Activated CD4-positive, CD25-positive, alpha-beta regulatory T cell treated with anti-CD3 and anti-CD28 coated beads, Interleukin-2, amount 50 U/mL, for 16 hours (primary cell): ENCODE data around the gene GPR55.
A peak's percentile ranks its signal among the peaks of the same experiment; 100 is the strongest.

Experiments
- DNase-seq: peaks from one replicate; pipeline ENCODE4 v3.0.0-alpha.2; 2020; ENCODE audit warnings: low read depth, low spot score

Gene GPR55

DNA sequence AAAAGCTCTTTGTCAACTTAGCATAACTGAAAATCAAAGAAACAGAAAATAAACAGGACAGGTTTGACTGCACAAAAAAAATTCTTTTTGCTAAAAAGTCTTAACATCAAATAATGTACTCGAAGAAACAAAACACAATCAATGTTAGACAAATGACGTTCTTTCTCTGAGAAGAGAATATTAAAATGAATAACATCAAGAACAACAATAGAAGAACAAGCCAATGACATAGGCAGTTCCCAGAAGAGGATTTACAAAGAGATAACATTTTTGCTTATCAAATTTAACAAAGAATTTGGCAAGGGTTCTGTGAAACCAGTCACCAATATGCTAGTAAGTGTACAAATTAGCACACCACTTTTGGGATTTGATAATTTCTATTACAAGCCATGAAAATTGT, 5.8 kb downstream of the GPR55 start:
- no peak for DNase-seq

DNA sequence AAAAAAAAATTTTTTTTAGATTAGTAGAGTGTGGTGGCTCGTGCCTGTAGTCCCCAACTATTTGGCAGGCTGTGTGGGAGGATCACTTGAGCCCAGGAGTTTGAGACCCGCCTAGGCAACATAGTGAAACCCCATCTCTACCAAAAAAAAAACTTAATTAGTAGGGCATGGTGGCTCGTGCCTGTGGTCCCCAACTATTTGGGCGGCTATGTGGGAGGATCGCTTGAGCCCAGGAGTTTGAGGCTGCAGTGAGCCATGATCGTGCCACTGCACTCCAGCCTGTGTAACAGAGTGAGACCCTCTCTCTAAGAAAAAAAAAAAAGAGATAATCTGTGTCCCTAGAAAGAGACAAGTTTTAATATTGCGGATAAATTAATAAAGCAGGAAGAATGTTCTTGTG, 8.8 kb downstream of the GPR55 start:
- no peak for DNase-seq

DNA sequence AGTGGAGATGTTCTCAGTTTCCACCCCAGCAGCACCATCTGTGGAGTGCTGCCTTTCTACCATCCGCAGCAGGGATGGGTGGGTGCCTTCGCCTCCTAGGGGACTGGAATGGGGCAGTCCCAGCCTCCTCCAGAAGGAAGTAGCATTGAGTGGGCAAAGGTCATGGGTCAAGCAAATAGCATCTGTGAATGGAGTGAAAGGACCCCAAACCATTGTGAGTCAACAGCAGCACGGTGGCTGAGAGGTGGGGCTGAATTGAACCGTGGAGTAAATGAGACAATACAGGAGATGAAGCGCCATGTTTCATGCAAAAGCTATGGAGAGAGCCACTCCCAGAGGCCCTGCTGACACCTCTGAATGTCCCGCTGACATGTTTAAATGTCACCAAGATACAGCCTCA, 9.7 kb downstream of the GPR55 start:
- no peak for DNase-seq

DNA sequence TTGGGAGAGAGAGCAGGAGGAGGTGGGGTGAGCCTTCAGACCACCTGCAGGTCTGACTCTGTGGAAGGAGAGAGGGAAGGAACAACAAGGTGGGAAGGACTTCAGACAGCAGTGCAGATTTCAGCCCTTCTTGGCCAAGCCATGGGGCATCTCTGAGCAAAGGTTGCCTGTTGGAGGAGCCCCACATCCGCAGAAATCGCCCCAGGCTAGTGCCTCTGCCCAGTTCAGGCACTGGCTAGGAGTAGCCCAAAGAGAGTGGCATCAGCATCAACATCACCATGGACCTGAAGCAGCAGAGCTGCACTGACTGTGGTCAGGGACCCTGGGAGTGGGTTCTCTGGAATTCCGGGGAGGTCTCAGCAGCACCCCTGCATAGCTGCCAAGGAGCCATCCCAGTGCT, 10.2 kb downstream of the GPR55 start:
- DNase-seq, result no peak

DNA sequence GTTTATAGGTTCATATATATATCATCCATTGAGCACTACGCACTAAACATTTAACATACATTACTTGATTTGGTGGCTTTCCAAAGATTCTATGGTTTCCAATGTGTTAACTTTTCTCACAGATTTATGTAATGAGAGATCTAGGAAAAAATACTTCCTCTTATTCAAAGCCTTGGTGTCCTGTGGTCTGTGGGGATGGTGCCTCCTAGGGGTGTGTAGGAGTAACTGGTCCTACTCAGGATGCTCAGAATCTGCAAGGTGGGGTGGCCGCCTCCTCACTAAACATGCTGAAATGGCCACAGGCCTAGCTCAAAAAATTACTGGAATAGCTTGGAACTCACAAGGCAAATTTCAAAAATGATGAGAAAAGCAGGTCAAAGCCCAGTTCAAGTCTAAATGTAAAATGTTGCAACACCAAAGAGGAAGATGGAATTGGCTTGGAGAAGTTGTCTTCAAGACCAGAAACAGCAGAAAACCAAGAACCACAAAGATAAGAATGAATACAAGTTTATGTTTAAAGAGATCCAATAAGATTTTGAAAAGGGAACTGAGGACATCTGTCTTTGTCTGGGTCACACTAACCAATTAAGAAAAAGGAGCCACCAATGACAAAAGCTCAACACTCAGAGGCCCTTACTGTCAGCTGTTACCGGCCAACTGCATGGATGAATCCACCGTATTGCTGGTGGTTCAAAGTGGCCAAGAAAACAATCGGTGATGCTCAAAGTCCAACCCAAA, 11.5 kb downstream of the GPR55 start:
- no peak for DNase-seq

DNA sequence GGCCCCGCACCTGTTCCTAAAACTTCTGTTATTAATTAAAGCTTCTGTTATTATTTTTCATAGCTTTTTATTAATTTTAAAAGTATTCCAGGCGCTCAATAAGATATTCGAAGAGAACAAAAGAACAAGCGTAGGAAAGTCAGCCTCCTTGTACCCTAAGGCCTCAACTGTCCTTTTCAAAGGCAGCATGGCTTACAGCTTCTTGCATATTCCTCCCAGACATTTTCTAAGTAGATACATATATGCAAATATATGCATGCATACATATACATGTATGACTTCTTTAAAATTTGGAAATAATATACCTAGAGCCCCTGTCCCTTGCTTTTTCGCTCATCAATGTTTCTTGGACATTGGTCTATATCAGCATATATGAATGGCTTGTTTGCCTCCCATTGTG, 12.3 kb downstream of the GPR55 start:
- no peak for DNase-seq

DNA sequence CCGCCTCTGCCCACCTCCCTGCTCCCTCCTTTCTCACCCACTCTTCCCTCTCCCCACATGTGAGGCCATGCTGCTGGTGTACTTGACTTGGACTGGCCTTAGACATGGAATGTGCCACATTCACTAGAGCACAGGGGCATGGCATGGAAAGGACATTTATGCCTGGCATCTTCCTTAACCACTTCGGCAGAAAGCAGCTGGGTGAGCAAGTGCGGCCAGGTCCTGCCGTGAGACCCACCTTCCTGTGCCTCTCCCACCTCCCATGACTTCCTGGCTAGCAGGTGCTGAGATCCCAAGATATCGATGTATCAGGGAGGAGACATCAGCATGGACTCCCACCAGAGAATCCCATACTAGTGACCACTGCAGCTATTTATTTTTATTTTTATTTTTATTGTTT, 13.0 kb downstream of the GPR55 start:
- no peak for DNase-seq

DNA sequence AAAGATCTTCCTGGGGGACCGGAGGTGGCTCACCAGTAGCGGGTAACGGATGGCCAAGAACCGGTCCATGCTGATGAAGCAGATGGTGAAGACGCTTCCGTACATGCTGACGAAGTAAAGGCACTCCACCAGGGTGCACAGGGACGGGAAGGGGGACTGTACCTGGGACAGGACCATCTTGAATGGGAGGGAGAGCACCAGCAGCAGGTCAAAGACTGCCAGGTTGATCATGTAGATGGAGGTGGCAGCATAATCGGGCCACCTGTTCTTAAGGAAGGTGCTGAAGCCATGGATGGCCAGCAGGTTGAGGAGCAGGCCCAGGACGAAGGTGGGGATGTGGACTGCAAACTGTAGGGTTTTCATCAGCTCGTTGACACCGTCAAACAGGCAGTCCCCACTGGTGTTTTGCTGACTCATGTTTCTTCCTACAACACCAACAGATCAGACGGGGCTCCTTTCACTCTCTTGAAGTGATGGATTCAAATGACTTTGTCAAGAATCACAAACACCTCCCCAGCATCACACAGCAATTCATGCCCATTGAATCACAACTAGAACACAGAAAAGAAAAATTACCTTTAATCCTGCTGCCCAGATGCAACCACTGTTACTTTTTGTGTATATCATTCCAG, 14.4 kb downstream of the GPR55 start:
- DNase-seq, result no peak

DNA sequence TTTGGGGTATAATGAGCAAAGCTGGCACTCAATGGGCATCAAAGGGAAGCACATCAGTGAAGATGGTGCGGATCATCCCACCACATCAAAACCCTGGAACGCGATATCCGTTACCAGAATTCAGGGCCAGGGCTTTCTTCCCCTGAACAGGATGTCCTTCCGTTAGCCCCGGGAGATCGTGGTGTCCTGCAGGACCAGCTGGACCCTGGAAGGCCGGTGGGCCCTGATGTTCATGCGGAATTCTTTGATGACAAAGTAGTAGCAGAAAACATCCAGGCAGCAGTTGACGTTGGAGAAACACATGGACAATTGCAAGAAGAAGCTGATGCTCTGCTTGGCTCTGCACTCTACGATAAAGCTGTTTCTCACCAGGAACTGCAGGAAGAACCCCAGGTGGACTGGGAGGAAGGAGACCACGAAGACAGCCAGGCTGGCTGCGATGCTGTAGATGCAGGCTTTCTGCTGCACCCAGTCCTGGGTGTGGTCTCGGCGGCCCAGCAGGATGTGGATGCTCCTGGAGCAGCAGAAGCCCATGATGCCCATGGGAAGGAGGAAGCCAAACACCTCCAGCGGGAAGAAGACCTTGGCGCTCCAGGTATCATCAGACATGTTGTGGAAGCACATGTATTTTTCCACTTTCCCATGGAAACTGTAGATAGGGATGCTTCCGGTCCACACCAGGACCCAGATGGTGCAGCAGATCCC, 15.0 kb downstream of the GPR55 start:
- no peak for DNase-seq

DNA sequence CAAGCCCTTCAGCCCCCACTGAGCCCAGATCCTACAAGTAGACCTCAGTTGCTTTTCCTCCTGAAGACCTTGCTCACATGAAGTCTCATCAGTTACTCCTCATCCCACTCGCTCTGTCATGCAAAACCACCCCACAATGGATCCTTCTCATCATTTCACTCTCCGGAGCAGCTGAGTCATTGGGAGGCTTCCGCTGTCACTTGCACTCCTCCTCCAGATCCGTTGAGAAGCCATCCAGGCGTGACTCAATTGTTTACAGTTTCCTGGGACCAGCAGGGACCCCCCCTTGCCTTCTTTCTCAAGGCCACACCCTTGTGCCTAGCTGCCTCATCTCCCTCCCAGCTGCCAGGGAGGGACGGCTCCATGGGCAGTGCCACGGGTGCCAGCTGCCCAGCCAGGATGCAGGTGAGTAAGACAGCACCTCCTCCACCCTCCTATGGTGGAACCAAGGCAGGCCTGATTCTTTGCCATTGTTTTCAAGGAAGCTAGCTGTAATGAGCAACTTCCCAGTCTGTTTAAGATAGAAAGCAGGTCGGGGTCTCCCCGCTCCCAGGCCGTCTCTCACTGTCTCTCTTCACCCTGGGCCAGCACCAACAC, 16.3 kb downstream of the GPR55 start:
- DNase-seq, result peak; percentile 37

DNA sequence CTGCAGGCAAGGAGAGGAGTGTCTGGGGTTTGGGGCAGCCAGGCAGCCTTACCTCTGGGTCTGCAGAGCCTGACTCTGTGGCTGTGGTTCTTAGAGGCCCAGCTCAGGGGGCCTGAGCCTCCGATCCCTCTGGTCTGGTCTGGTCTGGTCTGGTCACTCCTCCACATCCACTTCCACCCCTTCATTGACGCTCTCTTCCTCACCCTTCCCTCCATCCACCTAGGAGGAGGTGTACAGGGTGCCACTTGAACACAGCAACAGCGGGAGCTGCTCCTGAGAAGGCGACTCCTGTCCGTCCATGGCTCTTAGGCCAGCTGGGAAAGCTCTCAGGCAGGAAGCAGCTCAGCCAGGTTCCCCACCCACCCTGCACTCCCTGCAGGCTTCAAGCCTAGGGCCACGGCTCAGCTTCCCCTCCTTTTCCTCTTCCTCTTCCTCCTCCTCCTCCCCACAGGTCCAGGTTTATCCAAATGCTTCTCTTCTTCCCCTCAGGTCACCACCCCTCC, 16.9 kb downstream of the GPR55 start:
- DNase-seq, result no peak

DNA sequence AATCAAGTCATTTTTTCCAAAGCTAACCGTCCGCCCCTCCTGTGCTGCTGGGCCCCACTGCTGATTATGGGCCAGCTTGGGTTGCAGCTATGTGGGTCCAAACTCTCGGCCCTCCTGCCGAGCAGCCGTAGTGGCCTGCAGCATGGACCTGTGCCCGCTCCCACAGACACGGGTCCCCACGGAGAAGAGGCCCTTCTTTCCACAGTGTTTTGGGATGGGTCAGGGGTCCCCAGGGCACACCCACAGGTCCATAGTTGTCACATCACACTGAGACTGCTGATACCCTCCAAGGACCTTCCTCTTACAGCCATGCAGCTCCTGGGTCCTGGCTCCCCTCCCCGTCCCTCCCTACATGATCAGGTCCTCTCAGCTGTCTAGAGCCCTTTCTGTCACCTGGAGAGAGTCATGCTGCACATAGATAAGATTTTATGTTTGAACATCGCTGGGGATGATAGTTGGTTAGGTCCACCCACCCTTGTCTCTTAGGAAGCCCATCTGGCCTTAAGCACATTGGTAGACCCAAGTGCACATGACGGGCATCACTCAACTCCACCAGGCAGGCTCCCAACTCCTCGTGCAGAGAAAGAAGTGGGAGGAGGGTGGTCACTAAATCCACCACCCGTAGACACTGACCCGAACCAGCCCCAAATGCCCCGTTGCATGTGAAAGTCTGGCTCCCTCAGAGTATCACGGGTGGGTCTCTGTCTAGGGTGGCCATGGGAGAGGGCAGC, 17.5 kb downstream of the GPR55 start:
- no peak for DNase-seq

DNA sequence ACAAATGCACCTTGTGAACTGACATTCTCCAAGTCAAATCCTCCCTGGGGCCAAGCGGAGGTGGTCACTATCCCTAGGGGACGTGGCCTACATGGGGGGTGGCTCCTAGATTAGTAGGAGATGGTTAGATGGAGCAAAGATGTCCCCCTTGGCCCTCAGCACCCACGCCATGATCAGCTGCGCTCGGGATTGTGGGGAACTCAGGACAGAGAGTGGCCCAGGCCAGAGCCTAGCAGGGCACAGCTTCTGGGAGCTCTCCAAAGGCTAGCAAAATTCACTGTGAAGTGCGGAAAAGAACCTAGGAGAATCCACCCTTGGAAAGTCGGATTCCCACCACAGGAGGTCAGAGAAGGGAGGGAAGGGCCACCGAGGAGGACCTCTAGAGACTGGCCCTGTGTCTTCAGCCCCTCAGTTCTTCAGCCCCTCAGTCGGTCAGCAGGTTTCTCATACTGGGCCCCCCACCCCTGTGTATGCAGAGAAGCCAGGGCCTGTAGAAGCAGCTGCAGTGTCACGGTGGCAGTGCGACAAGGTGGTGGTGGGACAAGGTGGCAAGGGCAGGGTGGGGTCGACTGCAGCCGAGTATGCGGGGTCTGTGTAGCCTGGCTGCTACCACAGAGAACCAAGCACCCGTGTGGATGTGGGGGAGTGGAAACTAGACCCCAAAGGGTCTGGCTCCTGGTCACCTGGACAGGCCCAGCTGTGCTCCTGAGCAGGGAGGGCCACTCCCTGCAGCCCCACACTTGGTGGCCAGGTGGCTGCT, 18.4 kb downstream of the GPR55 start:
- no peak for DNase-seq

DNA sequence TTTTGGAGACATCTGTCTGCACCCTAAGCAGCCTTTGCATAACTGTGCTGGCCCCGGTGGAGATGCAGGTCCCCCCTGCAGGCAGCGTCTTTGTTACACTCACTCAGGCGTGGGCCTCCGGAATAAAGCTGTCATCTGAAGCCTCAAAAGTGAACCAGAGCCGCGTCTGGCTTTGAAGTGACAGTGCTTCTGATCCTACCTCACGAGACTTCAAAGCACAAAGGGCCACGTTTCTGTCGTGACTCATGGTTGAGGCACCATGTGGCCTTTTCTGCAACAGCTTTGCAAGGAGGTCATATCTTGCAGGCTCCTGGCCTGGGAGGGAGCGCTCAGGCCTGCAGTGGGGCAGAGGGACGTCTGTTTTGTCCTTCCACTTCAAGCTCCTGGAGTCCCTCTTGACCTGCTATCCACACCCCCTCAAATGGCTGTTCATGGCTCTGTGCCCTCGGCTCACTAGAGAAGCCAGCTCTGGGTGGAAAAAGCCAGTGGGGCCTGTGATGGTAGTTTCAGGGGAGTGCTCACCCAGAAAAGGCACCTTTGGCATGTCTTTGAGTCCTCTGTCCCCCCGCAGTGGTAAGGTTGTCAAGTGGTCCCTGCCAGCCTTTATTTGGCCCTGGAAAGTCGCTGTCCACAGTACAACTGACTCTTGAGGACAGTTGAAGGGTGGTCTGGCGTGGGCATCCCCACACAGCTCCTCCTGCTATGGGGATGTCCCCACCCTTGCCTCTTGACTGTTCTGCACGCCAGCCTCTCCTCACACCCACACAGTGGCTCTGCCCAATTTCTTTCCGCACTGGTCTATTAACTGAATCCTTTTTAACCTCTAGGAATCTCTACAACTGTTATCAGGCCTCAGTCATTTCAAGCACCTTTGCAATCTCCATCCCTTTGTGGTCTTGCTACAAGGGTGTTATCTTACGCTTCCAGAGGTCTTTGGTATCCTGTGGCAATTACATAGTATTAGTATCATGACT, 19.3 kb downstream of the GPR55 start:
- peak; percentile 72 for DNase-seq

DNA sequence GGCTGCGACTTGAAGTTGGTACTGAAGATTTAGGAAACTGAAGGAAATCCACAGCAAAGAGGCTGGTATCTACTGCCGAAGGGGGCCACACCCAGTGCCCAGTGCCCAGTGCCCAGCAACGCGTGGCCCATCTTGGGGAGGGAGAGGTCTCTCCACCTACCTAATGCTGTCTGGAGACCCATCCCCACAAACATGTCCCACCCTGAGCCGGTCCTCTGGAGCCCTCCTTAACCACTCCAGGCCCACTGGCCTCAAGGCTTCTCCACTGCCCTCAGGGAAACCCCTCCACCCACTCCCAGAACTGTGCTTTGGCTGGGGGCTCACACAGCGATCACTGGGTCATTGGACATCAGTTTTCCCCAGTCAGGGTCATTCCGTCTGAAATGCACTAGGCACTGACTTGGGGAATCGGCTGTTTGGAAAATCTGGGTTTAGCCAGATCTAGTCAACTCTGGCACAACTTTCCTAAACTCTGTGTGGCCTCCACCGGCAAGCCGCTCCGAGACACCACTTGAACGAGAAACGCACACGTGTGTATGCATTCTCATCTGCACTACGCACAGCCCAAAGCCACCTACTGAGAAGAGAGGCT, 20.1 kb downstream of the GPR55 start:
- DNase-seq, result no peak

DNA sequence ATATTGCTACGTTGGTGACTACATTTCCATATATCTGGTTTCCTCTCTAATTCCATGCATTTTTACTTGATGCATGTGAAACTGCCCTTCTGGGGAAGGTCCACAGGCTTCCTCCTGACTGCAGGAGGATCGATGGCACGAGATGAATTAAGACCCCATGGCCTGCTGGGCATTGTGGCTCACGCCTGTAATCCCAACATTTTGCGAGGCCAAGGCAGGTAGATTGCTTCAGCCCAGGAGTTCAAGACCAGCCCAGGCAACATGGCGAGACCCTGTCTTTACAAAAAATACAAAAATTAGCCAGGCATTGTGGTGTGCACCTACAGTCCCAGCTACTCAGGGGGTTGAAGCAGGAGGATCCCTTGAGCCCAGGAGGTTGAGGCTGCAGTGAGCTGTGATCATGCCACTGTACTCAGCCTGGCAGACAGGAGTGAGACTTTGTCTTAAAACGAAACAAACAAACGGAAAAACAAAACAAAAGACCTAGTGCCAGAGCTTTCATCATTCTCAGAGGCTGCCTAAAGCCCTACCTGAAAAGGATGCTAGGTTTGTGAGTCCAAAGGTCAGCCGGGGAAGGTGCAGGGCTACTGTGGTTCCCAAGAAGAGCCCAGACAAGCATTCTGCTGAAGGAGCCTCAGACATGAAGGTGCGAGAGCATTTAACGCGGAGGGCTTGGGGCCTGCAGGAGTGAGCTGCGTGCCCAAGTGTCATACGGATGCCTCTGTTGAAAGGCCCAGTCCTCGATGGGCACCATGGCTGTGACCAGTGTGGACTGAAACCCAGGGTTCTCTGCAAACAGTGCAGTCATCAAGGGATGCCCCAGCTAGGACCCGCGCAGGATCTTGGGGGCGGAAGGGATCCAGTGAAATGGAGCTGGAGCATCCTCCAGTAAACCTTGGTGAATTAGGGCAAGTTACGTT, 21.6 kb downstream of the GPR55 start:
- no peak for DNase-seq

DNA sequence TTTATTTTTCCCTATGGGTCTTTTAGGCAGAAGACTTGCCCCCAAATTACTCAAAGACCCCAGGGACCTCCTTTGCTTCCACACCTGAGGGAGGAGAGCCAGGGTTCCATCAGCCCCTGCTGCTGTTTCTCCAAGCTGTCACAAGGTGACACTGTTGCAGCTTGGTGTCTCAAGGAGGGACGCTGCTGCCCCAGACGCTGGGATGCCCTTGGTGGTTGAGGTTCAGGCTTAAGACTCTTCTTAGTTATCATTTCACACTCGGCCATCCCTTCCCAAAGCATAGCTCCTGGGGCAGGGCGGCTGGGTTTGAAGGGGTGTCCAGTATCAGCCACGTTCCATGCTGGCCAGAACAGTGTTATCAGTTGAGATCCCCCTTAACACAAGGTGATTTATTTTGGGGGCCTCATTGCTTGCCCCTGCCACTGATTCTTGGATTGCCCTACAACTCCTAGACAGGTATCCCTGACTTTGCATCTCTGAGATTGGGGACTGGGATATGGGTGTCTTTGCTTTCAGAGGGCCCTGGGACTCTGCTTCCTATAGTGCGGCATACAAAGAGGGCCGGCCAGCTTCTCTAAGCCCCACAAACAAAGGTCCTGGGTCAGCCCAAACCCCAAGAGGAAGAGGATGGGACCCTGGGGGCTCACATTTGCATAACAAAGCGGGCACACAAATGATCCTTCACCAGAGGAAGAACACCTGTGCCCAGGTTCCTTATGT, 22.7 kb downstream of the GPR55 start:
- no peak for DNase-seq

DNA sequence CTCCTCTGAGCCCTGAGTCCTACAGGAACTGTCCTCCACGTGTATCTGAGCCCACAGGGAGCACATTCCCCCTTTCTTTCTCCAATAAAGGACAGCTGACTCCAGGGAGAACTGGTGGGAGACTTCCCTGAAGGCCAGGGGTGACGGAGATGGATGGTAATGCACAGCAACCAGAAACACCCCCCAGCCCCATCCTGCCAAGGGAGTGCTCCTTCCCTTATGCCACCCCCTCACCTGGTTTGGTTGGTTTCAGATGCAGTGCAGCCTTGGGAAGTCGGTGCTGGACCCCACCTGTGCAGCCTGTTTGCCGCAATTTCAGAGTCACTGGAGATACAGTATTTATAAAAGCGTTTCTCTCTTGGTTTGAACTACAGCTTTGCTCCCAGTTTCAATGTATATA, 24.0 kb downstream of the GPR55 start:
- DNase-seq, result no peak
